ENCODE data around the gene SNX24. TPM values are rescaled to one million over a fixed set of nuclear protein-coding genes. Genes with fewer than 3 reads are reported as not detected.

Gene SNX24
- polyA plus RNA-seq, 3 donors: 3.5 to 10.6 (median 8.0) TPM

DNA sequence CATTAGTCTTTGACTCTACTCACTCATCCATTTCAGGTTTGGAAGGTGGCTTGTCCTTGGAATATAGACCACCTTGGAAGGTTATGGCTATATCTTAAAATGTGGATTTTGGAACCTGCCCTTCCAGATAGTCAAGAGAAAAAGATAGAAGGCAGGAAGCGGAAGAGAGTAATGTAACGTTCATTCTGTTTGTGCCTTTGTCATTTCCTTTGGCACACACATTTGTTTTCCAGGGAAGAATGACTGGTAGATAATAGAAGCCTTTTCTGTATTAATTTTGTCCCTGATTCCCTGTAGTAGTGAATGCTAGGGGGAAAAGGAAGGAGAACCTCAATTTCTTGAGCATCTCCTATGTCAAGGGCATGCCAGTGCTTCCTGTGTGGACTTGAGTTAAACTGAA lies 136.4 kb downstream of the SNX24 start:
- Histone ChIP-seq H3K27me3 (ENCODE audit: control insufficient read depth in 2 of 2, insufficient read depth in 2 of 2, low read length in 2 of 2) (no peaks in the 10 kb centered on the region), H2AFZ (ENCODE audit: insufficient read depth, low read depth, low read length, poor library complexity, severe bottlenecking) (no peak overlapping the region), H3K4me2 (replicated peaks; ENCODE audit: extremely low read depth, low read length, poor library complexity, severe bottlenecking) (no peak overlapping the region), H3K27ac (ENCODE audit: low read depth in 1 of 2, low read length in 2 of 2) (no peak overlapping the region), H3K9me3 (replicated peaks in 1 of 2; ENCODE audit: control insufficient read depth in 1 of 2, insufficient read depth in 1 of 2, low read length in 2 of 2) (no peaks in the 10 kb centered on the region), H3K4me3 (replicated peaks in 1 of 3; ENCODE audit: low read depth in 2 of 3, low read length in 3 of 3) (no peak overlapping the region), H3K4me1 (ENCODE audit: control insufficient read depth in 1 of 2, insufficient read depth in 2 of 2, low read length in 2 of 2) (no peaks in the 10 kb centered on the region), H4K20me1 (ENCODE audit: insufficient read depth, low read length) (no peaks in the 10 kb centered on the region), H3K79me2 (ENCODE audit: insufficient read depth, low read length) (no peaks in the 10 kb centered on the region), H3K9ac (ENCODE audit: insufficient read depth, low read length, poor library complexity, severe bottlenecking) (no peak overlapping the region), H3K36me3 (replicated peaks in 1 of 2; ENCODE audit: control insufficient read depth in 1 of 2, insufficient read depth in 2 of 2, low read length in 2 of 2) (no peaks in the 10 kb centered on the region)
- peaks cover 8% of the 10 kb centered on the region for H3K4me1 Mint-ChIP-seq
- DNase-seq: no peak
- no peaks in the 10 kb centered on the region for H3K9me3 Mint-ChIP-seq
- 75% methylated on average over 2 of the region's 2 CpGs for WGBS (ENCODE audit: insufficient coverage)
- H3K27me3 Mint-ChIP-seq (ENCODE audit: low read depth in 3 of 3): peaks cover 0 to 2% (median 0%) of the 10 kb centered on the region in 3 donors
- H3K36me3 Mint-ChIP-seq: no peaks in the 10 kb centered on the region
- no peak overlapping the region for H3K27ac Mint-ChIP-seq
- TF ChIP-seq, protein P1, sequence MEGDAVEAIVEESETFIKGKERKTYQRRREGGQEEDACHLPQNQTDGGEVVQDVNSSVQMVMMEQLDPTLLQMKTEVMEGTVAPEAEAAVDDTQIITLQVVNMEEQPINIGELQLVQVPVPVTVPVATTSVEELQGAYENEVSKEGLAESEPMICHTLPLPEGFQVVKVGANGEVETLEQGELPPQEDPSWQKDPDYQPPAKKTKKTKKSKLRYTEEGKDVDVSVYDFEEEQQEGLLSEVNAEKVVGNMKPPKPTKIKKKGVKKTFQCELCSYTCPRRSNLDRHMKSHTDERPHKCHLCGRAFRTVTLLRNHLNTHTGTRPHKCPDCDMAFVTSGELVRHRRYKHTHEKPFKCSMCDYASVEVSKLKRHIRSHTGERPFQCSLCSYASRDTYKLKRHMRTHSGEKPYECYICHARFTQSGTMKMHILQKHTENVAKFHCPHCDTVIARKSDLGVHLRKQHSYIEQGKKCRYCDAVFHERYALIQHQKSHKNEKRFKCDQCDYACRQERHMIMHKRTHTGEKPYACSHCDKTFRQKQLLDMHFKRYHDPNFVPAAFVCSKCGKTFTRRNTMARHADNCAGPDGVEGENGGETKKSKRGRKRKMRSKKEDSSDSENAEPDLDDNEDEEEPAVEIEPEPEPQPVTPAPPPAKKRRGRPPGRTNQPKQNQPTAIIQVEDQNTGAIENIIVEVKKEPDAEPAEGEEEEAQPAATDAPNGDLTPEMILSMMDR (IDR thresholded peaks at IDR 0.05): no peak
- H3K4me3 Mint-ChIP-seq: no peak overlapping the region
- intact Hi-C loops (cut with micrococcal nuclease): no loop called here

DNA sequence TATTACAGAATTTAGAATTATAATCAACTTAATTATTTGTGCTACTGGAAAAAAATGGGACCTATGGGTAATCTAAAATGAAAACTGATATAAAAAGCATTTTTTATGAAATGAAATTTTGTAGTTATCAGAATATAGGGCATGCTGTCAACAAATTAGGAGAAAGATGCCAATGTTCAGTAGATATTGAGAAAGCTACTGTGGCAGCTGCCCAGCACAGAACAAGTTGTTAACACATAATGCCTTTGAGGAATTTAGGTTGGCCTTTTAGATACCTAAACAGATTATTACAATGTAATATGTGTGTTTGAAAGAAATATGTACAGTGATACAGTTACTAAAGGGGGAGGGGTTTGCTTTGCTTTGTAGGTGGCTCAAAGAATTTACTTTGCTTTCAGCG lies 137.0 kb downstream of the SNX24 start:
- Mint-ChIP-seq H3K27ac (no peak overlapping the region), H3K27me3 (ENCODE audit: low read depth in 3 of 3) (peaks cover 0 to 2% (median under 1%) of the 10 kb centered on the region in 3 donors), H3K9me3 (no peaks in the 10 kb centered on the region), H3K36me3 (no peaks in the 10 kb centered on the region), H3K4me3 (no peak overlapping the region), H3K4me1 (peaks cover 8% of the 10 kb centered on the region)
- intact Hi-C loops (cut with micrococcal nuclease): no loop called here
- H3K27me3 ChIP-seq (ENCODE audit: control insufficient read depth in 2 of 2, insufficient read depth in 2 of 2, low read length in 2 of 2): no peaks in the 10 kb centered on the region
- DNase-seq: no peak
- no peaks in the 10 kb centered on the region for H3K79me2 ChIP-seq (ENCODE audit: insufficient read depth, low read length)
- H3K4me1 ChIP-seq (ENCODE audit: control insufficient read depth in 1 of 2, insufficient read depth in 2 of 2, low read length in 2 of 2): no peaks in the 10 kb centered on the region
- H3K27ac ChIP-seq (ENCODE audit: low read depth in 1 of 2, low read length in 2 of 2): no peak overlapping the region
- H3K9ac ChIP-seq (ENCODE audit: insufficient read depth, low read length, poor library complexity, severe bottlenecking): no peak overlapping the region
- no peaks in the 10 kb centered on the region for H3K9me3 ChIP-seq (replicated peaks in 1 of 2; ENCODE audit: control insufficient read depth in 1 of 2, insufficient read depth in 1 of 2, low read length in 2 of 2)
- H3K4me2 ChIP-seq (replicated peaks; ENCODE audit: extremely low read depth, low read length, poor library complexity, severe bottlenecking): no peak overlapping the region
- no peaks in the 10 kb centered on the region for H4K20me1 ChIP-seq (ENCODE audit: insufficient read depth, low read length)
- TF ChIP-seq, protein P1 (IDR thresholded peaks at IDR 0.05): no peak
- no peak overlapping the region for H2AFZ ChIP-seq (ENCODE audit: insufficient read depth, low read depth, low read length, poor library complexity, severe bottlenecking)
- no peaks in the 10 kb centered on the region for H3K36me3 ChIP-seq (replicated peaks in 1 of 2; ENCODE audit: control insufficient read depth in 1 of 2, insufficient read depth in 2 of 2, low read length in 2 of 2)
- no CpG with 5 or more reads among the region's 1 CpG for WGBS (ENCODE audit: insufficient coverage)
- no peak overlapping the region for H3K4me3 ChIP-seq (replicated peaks in 1 of 3; ENCODE audit: low read depth in 2 of 3, low read length in 3 of 3)

All from CD14-positive monocyte (primary cell).